ENCODE measurements around the gene TUBGCP5.
"Not testable (repeated sequence)": the region's sequence is repeated elsewhere in the genome, so short reads cannot be mapped to it uniquely, and the experiment has no call there.

TUBGCP5 gene

DNA sequence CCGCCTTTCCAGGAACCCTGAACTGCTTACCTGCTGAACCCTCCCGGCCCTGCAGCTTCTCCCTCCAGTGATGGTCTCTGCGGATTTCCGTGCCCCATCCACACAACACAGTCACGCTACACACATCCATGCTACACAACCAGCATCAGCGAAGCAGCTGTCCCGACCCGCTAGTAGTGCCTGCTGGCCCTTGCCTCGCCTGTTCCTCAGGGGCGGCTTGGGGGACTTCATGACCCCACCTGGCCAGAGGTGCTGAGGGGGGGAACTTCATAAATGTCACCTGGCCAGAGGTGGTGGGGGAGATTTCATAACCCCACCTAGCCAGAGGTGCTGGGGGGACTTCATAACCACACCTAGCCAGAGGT lies 530 bp upstream of the TUBGCP5 start:
- DNase-seq, result no peak

DNA sequence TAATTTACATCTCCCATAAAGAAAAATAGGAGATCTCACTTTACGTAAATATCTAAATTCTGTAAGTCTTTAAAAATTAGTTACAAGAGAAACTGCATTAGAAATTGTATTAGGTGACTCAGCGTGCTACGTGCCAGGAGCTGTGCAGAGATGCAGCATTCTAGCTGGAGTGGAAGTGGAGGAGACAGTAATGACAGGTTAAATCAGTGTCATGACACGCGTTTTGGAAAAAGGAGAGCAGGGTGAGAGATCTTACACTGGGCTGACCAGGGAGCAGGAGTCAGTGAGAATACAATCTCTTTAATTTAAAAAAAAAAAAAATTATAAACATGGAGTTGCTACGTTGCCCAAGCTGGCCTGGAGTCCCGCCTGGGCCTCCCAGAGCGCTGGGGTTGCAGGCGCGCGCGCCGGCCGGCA lies 635 bp downstream of the TUBGCP5 start:
- DNase-seq, result no peak

DNA sequence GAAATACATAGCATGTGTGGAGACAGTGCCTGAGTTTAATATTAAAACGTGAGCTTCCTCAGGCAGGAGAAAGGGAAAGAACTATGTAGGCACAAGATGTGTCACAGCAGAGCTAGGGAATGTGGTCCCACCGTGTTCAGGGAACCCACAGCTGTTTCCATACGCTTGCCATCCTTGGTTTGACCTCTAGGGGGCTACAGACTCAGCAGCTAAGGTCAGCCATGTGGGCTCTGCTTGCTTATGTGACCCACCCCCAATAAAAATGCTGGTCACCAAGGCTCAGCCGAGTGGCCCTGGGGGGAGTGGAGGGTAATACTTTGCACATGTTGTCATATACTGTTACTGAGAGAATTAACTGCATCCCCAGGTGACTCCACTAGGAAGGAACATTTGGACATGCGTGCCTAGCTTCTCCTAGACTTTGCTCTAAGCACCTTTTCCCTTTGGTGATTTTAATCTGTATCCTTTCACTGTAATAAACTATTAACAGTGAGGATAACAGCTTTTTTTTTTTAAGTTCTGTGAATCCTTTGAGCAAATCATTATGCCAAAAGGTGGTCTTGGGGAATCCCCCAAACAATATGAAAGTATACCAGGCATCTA lies 3.3 kb downstream of the TUBGCP5 start:
- peak in 1 of 2 donors; percentile 1 for DNase-seq

DNA sequence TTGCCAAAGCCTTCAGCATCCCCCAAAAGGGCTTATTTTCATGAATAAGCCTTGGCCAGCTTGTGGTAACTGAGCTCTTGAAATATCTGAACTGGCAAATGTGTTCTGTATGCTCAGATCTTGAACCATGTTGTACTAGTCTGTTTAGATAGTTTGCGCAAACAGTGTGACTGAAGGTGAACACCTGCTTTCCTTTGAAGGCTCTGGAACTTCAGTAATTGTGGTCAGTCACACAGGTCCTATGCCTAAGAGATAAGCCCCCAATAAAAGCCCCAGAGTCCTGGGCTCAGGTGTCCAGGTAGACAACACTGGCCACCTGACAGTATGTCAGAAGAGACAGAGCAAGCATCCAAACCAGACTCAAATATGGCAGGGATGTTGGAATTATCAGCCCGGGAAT lies 5.4 kb downstream of the TUBGCP5 start:
- no peak for DNase-seq

DNA sequence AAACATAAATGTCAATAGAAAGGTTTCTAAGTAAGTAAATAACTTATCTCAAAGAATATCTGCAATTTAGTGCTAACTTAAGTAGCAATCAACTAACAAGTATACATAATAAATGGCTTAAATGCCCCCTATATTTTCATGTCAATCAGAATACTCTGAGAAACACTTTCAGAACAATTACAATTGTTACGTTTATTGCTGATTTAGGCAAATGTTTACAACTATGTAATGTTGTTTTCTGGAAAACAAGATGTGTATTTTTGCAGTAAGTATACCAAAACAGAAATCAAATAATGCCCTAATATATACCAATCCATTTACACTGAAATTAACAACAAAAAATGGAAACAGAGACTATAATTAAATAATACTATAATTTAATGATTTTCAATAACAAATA lies 13.2 kb downstream of the TUBGCP5 start:
- no peak for DNase-seq

DNA sequence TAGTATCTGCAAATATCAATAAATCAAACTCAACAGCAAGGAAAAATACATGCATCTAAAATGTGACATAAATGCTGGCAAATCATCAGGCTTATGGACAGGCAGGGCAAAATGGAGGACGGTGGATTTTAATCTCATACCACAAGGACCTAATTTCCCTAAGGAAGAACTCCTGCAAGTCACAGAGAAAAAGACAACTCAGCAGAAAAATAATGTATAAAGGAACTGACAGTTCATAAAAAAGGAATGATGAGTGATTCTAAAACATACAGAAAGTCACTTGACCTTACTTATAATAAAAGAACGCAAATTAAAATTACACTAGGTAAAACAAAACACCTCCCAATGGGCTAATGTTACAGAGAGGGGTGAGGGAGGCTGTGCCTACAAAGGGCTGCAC lies 17.2 kb downstream of the TUBGCP5 start:
- DNase-seq, result no peak

DNA sequence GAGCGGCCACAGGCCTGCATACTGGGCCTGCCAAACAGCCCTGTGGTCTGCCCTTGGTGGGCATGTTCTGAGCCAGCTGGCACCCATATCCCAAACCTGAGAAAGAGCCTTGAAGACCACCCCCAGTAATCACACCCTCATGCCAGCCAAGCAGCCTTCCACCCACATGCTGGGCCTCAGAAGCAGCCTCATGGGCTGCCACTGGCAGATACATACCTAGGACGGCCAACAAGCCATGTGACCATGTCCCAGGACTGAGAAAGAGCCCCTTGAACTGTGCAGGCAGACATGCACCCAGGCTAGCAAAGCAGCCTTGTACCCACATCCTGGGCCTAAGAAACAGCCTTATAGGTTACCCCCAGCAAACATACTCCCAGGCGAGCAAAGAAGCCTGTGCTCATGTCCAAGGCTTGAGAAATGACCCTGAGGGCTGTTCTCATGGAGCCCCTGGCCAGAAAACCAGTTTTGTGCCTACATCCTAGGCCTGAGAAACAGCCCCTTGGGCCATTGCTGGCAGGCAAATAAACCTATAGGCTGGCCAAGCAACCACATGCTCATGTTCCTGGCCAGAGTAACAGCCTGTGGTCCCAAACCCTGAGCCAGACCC lies 24.9 kb downstream of the TUBGCP5 start:
- DNase-seq, result no peak

DNA sequence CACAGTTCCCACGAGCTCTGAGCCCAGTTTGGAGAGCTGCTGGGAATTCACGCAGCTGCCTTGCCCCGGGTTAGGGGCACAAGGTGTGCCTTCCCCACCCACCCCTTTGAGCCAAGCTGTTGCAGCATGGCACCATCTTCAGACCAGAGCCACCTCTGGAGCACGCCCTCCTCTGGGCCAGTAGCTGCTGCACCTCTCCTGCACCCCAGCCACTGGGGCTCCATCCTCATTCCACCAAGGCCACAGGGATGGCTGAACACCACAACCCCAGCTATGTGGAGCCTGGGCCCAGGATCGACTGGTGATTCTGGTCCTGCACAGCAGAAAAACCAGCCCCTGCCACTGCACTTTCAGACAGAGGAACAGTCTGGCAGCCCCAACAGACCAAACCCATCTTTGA lies 25.7 kb downstream of the TUBGCP5 start:
- DNase-seq, result no peak

DNA sequence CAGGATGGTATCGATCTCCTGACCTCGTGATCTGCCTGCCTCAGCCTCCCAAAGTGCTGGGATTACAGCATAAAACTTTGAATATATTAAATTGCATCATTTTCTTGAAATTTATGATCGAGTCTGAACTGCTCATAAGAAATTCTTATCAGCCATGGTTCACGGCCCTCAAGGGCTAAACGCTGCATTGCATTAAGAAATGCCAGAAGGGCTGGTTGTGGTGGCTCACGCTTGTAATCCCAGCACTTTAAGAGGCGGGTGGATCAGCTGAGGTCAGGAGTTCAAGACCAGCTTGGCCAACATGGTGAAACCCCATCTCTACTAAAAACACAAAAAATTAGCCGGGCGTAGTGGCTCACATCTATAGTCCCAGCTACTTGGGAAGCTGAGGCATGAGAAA lies 26.8 kb downstream of the TUBGCP5 start:
- not testable (repeated sequence) for DNase-seq

DNA sequence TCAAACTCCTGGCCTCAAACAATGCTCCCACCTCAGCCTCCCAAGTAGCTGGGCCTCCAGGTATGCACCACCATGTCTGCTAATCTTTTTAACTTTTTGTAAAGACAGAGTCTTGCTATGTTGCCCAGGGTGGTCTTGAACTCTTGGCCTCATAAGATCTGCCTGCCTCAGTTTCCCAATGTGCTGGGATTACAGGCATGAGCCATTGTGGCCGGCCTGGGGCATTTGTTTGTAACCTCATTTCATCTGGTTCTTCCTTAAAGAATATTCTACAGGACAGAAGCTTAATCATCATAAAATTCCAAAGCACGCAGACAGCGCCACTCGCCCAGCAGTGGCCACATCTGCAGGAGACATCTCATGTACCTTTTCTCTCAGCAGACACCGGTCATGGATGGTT lies 35.6 kb downstream of the TUBGCP5 start:
- no peak for DNase-seq

DNA sequence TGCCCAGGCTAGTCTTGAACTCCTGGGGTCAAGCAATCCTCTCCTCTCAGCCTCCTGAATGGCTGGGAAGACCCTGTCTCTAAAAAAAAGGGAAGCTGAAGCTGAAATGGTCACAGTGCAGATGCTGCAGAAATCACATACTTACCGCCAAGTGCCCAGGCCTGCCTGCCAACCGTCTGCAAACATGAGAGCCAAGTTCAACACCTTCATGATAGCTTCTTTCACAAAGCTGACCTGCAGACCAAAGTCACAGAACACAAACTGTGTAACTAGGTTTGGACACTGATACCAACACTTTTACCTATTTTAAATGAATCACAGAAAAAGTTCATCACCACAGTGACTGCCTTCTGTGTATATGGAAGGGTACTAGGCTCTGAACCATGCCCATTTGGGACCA lies 36.4 kb downstream of the TUBGCP5 start:
- no peak for DNase-seq

DNA sequence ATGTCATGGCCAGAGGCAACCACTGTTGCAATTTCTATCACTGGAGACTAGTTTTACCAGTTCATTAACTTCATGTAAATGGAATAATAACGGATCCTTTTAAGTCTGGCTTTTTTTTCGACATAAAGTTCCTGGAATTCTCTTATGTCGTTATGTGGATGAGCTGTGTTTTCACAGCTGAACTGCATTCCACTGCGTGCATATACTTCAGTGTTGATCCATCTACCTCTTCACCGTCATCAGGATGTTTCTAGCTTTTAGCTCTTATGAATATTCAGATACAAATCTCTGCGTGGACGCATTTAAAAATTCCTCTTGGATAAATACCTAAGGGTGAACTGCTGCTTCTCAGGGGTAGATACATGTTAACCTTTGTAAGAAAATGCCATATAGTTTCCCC lies 43.6 kb downstream of the TUBGCP5 start:
- DNase-seq, result no peak

DNA sequence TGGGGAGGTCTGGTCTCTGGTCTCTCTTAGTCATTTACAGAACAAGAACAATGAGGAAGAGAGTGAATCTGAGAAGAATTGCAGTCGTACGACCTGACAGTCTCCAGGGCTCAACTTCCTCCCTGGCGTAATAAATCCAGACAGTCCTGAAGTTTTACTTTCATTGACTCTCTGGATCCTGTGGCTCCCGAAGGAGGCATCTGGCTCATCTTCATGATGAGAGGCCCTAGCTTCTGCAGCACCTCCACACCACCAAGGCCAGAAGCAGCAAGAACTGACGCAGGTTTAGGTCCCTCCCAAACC lies 47.4 kb downstream of the TUBGCP5 start:
- no peak for DNase-seq

DNA sequence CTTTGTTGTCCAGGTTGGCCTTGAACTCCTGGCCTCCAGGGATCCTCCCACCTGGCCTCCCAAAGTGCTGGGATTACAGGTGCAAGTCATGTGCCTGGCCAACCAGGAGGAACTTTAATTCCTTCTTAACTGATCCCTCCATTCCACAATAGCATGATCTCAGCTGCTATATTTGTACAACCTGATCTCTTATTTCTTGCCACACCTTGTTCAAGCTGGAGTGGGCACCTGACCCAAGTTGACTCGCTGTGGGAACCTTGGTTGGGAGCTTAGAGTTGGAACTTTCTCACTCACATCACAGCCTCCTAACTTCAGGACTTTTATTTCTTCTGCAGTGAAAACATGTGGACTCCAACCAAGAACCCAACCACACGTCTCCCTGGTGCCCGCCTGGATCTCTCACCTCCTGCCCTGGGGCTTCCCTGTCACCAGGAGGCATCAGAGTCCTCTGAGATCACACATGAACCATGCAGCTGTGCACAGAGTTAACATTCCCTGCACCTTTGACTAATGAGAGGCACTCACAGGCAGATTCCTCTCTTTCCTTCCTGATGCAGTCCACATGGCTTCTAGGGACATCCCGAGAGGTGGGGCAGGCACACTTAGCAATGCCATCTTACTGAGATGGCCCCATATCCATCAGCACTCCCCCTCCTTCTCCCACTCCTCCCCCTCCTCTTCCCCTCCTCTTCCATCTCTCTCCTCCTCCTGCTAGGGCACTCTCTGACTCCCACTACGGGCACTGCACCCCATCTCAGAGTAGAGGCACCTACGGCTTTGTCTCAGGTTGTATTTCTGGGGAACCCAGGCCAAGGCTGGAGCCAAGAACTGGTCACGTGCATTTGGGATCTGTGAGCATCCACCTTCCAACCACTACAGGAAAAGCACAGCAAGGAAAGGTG lies 49.5 kb downstream of the TUBGCP5 start:
- DNase-seq, result no peak

DNA sequence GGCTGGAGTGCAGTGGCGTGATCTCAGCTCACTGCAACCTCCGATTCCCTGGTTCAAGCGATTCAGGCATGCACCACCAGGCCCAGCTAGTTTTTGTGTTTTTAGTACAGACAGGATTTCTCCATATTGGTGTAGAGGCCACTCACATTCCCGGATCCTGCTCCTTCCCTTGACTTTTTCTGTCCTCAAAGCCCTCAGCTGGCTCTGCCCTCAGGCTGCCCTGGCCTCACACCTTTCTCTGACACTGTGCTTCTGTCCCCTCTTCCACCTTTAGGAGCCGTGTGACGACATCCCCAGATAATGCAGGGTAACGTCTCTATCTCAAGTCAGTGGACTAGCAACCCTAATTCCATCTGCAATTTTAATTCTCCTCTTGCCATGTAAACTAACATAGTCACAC lies 50.6 kb downstream of the TUBGCP5 start:
- DNase-seq, result no peak

DNA sequence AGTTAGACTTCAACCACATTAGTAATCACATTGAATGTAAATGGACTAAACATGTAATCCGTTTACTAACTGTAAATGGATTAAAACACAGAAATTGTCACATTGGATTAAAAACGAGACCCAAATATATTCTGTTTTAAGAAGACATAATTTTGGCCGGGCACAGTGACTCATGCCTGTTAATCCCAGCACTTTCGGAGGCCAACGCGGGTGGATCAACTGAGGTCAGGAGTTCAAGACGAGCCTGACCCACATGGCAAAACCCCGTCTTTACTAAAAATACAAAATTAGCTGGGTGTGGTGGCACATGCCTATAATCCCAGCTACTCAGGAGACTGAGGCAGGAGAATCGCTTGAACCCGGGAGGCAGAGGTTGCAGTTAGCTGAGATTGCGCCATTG lies 57.4 kb downstream of the TUBGCP5 start:
- not testable (repeated sequence) for DNase-seq

DNA sequence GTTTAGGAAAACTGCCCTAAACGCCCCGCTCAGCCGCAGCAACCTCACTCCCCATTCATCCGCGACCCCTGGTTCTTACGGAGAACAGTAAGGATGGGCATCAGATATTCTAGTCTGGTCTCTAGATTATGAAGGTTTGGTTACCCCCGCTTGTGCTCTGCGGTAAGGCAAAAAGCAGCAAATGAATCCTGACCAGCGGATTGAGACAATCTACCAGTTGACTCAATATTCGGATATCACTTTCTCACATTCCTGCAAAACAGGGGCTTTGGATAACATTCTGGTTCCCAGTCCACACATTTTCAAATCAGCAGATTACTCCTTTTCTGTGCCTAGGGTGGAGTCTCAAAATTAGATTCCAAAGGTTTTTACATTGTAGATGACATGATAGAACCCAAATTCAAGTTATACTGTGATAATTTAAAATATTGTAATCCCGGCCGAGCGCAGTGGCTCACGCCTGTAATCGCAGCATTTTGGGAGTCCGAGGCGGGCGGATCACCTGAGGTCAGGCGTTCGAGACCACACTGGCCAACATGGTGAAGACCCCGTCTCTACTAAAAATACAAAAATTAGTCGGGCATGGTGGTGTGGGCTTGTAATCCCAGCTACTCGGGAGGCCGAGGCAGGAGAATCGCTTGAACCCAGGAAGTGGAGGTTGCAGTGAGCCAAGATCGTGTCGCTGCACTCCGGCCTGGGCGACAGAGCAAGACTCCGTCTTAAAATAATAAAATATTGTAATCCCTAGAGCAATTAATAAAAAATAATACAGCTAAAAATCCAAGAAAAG lies 58.1 kb downstream of the TUBGCP5 start:
- DNase-seq, result no peak

DNA sequence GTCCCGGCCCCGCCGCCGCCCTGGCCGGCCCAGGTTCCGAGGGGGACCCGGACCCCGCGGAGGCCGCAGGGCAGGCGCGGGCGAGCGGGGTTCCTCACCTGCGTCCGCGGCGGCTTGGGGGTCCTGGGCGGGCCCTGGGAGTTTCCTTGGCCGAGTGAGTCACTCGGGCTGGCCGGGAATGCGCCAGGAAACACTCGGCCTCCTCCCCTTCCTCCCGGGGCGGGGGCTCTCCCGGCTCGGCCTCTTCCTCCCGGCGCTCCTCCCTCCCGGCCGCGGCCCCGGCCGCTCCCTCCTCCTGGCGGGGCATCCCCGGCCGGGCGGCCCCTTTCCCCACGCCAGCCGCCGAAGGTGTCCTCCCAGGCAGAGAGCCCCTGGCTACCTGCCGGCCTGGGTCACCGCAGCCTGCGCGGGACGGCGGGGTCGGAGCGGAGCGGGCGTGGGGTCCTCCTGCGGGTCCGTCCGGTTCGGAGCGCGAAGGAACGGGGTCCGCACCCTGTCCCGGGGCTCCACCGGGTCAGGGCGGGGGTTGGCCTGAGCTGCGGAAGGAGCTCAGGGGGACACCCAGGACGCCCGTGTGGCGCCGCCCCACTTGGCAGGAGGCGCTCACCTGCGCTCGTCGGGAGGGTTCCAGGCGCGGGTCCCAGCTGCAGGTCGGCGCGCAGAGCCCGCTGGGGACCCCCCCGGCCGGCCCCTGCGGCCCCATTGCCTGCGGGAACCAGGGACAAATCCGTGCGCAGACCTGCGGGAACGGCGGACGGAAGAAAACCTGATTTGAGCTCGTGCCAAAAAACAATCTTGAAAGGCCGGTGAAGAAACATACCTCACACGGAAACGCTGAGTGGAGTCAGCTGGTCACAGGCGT lies 58.9 kb downstream of the TUBGCP5 start, which contains the start of gene CYFIP1:
Gene CYFIP1 (minus strand): TSS at position 180 of the 862 bp plus-strand sequence. CDS start 33,083 bp downstream, outside the sequence.
- peak; percentile 33 to 45 for DNase-seq

DNA sequence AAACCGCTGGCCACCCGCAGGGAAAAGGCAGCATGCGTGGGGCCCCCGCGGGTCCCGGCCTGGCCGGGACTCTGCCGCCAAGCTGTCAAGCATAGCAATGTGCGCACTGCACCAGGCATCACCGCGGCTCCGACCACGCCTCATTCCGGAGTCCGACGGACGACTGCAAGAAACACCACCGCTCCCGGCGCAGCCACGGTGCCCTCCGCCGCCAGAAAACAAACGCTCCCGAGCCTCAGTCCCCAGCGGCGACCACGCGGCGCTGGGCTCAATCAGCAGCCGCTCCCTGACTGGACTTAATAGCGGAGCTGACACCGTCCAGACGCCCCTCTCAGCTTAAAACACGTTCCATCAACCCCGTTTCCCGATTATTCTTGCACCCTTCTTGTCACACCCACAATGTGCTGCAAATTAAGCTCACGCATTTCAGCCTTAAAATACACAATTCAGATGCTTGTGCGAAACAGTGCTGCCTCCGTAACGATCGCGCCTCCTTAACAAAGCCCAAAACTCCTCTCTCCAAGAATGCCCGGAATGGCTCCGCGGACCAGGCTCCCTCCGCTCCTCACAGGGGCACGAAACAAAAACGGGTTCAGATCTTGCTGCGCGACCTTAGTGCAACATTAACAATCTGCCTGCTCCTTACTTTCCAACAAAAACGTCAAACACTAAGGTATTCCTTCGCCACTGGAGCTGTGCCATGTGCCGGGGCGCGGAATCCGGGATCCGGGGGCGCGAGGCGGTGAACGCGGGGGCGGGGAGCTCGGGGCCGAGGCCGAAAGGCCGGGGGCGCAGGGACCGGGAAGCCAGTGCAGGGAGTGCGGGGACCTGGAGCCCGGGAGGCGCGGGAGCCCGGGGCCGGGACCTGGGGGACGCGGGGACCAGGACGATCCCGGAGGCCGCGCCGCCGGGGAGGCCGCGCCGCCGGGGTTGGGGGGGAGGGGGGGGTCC lies 59.9 kb downstream of the TUBGCP5 start:
- no peak for DNase-seq

DNA sequence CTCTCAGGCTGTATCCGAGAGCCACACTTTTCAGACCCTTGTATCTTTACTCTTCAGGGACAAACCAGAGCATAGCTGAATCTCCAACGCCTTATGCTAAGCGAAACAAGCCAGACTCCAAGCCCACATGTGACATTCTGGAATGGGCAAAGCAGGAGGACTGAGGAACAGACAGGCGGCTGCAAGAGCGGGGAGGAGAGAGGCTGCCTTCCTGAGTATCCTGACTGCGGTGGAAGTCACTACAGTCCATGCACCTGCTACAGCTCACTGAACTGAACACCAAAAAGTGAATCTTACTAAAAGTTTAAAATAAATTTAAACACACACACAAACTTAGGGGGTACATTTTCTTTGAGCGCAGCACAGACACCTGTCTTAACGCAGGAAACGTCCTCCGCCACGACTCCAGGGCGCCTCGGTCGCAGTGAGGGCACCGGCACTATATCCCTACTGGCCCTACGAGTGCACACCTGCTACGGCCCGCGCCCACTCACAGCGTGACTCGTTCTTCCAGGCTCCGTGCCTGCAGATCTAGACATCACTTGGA lies 60.6 kb downstream of the TUBGCP5 start:
- no peak for DNase-seq

DNA sequence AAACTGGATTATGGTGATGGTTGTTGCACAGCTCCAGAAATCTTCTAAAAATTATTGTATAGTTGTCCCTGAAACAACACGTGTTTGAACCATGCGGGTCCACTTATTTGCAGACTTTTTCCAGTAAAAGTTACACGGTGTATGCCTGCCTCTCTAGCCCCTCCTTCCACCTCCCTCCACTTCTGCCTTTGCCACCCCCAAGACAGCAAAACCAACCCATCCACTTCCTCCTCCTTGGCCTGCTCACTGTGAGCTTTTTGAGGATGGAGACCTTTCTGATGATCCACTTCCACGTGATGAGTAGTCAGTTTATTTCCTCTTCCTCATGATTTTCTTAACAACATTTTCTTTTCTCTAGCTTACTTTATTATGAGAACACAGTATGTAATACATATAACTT lies 64.6 kb downstream of the TUBGCP5 start:
- DNase-seq, result no peak
